ENCODE results near the gene DSCAM.

DNA sequence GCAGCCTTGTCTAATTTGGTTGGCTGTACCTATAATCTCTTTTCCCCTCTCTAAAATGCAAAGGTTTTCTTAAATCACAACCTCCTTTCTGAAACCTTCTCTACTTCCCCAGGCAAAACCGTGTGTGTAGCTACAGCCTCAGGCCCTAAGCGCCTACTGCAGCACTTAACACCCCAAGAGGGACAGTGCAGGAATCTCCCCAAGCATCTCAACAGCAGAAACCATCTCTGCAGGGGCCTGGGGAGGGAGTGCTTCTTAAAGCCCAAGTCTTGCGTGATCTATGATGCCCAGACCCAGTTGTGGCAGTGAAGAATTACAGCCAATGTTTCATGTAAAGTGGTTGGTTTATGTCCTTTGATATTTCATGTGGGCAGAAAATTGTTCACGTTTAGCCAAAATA lies 159.3 kb downstream of the DSCAM start:
- TF ChIP-seq FOXP2 (optimal IDR thresholded peaks at IDR 0.05; ENCODE audit: borderline replicate concordance, extremely low read depth, extremely low read length, insufficient read depth), result no peak
- no peak for TF ChIP-seq POLR2AphosphoS5 (IDR thresholded peaks at IDR 0.05; ENCODE audit: low read depth, low read length)

Data from PFSK-1 (cell line).